ENCODE results near the gene ZNF333. TPM values are rescaled to one million over a fixed set of nuclear protein-coding genes. Genes with fewer than 3 reads are reported as not detected.

The ZNF333 gene
- total RNA-seq, 2 experiments from 2014 or later = 15.5 to 17.6 TPM

DNA sequence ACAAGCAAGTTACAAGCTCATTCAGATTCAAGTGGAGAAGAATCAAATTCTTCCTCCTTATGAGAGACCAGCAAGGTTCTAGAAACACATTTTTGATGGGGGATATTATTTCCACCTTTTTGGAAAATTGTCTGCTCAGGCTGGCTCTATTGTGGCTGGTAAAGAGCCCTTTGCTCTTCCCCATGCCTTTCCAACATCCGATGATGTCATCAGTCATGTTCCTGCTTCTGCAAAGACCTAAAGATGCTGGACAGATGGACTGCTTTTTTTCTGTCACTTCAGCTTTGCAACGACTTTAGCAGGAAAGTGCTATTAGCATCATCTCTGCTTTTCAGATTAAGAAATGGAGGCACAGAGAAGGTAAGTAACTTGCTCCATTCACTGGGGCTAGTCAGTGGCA lies 19.4 kb upstream of the ZNF333 start:
- peaks cover 0 to 6% of the 10 kb centered on the region in 2 experiments for H3K9me3 ChIP-seq (ENCODE audit: control insufficient read depth in 1 of 2, insufficient read depth in 1 of 2, low read length in 2 of 2)
- H3K4me3 Mint-ChIP-seq = no peak overlapping the region
- TF ChIP-seq, protein P1, sequence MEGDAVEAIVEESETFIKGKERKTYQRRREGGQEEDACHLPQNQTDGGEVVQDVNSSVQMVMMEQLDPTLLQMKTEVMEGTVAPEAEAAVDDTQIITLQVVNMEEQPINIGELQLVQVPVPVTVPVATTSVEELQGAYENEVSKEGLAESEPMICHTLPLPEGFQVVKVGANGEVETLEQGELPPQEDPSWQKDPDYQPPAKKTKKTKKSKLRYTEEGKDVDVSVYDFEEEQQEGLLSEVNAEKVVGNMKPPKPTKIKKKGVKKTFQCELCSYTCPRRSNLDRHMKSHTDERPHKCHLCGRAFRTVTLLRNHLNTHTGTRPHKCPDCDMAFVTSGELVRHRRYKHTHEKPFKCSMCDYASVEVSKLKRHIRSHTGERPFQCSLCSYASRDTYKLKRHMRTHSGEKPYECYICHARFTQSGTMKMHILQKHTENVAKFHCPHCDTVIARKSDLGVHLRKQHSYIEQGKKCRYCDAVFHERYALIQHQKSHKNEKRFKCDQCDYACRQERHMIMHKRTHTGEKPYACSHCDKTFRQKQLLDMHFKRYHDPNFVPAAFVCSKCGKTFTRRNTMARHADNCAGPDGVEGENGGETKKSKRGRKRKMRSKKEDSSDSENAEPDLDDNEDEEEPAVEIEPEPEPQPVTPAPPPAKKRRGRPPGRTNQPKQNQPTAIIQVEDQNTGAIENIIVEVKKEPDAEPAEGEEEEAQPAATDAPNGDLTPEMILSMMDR (IDR thresholded peaks at IDR 0.05) = no peak
- H3K27me3 ChIP-seq (ENCODE audit: control insufficient read depth in 1 of 2, insufficient read depth in 2 of 2, low read length in 2 of 2) = peaks cover 0 to 10% of the 10 kb centered on the region in 2 experiments
- no peaks in the 10 kb centered on the region for H3K36me3 Mint-ChIP-seq (ENCODE audit: low read depth)
- peaks cover 19% of the 10 kb centered on the region for H3K4me1 ChIP-seq (ENCODE audit: insufficient read depth, low read length)
- no peak overlapping the region for H3K27ac Mint-ChIP-seq
- no peak overlapping the region for H3K27ac ChIP-seq (ENCODE audit: low read depth in 1 of 2, low read length in 2 of 2)
- DNase-seq (no peak), ATAC-seq (ENCODE audit: poor library complexity) (no peak)
- no peaks in the 10 kb centered on the region for H3K36me3 ChIP-seq (ENCODE audit: insufficient read depth, low read length)
- peaks cover 6% of the 10 kb centered on the region for H3K4me1 Mint-ChIP-seq (ENCODE audit: low read depth)
- H3K27me3 Mint-ChIP-seq = peaks cover 38% of the 10 kb centered on the region
- no peak overlapping the region for H3K4me3 ChIP-seq (ENCODE audit: low read length)
- ChIA-PET POLR2A (no interaction called here), CTCF (no interaction called here)
- no peaks in the 10 kb centered on the region for H3K9me3 Mint-ChIP-seq
- intact Hi-C loops (cut with DNase I, micrococcal nuclease) = no loop called here

DNA sequence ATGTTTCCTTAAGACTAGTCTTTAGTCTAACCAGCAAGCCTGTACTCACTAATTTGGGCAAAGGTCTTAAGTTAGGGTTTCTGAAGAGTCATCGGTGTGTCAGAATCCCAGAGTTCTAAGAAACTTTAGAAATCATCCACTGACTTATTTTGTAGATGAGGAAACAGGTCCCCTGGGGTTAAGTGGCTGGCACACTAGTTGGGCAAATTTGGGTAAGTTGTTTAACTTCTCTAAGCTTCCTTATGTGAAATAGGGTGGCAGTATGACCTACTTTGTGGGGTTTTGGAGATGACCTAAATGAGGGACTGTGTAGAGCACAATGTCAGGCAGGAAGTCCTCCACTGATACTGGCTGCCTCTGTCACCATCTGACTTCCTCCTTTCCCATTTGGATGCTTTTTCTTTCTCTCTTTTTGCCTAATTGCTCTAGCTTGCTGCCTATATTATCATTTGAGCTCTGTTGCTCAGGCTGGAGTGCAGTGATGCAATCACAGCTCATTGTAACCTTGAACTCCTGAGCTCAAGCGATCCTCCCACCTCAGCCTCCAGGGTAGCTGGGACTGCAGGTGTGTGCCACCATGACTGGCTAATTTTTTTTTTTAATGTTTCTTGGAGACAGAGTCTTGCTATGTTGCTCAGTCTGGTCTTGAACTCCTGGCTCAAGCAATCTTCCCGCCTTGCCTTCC lies 17.5 kb upstream of the ZNF333 start:
- ATAC-seq (ENCODE audit: poor library complexity) (peak; percentile 83), DNase-seq (peak in 4 of 14 experiments; percentile 4 to 72 (median 61))
- peak overlapping the region in 1 of 2 donors; percentile 49 for H3K27ac ChIP-seq (ENCODE audit: low read depth in 1 of 2, low read length in 2 of 2)
- TF ChIP-seq, protein P1 (IDR thresholded peaks at IDR 0.05) = no peak
- no peaks in the 10 kb centered on the region for H3K36me3 ChIP-seq (ENCODE audit: insufficient read depth, low read length)
- Mint-ChIP-seq H3K9me3 (no peaks in the 10 kb centered on the region), H3K4me3 (no peak overlapping the region), H3K27me3 (peaks cover 32% of the 10 kb centered on the region), H3K27ac (peak overlapping the region; percentile 52), H3K4me1 (ENCODE audit: low read depth) (peaks cover 6% of the 10 kb centered on the region), H3K36me3 (ENCODE audit: low read depth) (no peaks in the 10 kb centered on the region)
- no peak overlapping the region for H3K4me3 ChIP-seq (ENCODE audit: low read length)
- ChIA-PET CTCF (interaction anchor here (0.6 kb wide), 1 partner anchor 13 kb away, joined by 4 read pairs; no protein-coding TSS in a partner anchor), POLR2A (interaction anchor here (1.2 kb wide), 1 partner anchor 11 kb away, joined by 3 read pairs; no protein-coding TSS in a partner anchor)
- peaks cover 21% of the 10 kb centered on the region for H3K4me1 ChIP-seq (ENCODE audit: insufficient read depth, low read length)
- intact Hi-C loops (cut with DNase I, micrococcal nuclease) = no loop called here
- H3K9me3 ChIP-seq (ENCODE audit: control insufficient read depth in 1 of 2, insufficient read depth in 1 of 2, low read length in 2 of 2) = peaks cover 0 to 6% of the 10 kb centered on the region in 2 experiments
- peaks cover 0 to 12% of the 10 kb centered on the region in 2 experiments for H3K27me3 ChIP-seq (ENCODE audit: control insufficient read depth in 1 of 2, insufficient read depth in 2 of 2, low read length in 2 of 2)

DNA sequence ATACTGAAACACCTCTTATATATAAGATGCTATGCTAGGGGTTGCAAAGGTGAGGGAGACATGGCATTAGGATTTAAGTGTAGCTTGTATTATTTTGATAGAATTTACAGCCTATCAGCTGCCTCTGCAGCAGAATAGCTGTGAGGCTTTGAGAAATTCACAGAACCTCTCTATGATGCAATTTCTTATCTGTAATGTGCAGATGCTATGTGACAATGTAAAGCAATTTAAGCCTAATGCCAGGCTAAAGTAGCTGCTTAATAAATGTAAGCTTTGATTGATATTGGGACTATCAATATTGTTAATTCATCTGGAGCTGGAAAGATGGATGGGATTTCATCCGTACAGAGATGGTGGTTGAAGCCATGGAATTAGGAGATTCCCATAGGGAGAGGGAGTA lies 16.8 kb upstream of the ZNF333 start:
- Histone ChIP-seq H3K36me3 (ENCODE audit: insufficient read depth, low read length) (no peaks in the 10 kb centered on the region), H3K27me3 (ENCODE audit: control insufficient read depth in 1 of 2, insufficient read depth in 2 of 2, low read length in 2 of 2) (peaks cover 0 to 12% of the 10 kb centered on the region in 2 experiments), H3K27ac (ENCODE audit: low read depth in 1 of 2, low read length in 2 of 2) (no peak overlapping the region), H3K4me3 (ENCODE audit: low read length) (no peak overlapping the region), H3K9me3 (ENCODE audit: control insufficient read depth in 1 of 2, insufficient read depth in 1 of 2, low read length in 2 of 2) (peaks cover 0 to 6% of the 10 kb centered on the region in 2 experiments), H3K4me1 (ENCODE audit: insufficient read depth, low read length) (peaks cover 17% of the 10 kb centered on the region)
- H3K9me3 Mint-ChIP-seq = no peaks in the 10 kb centered on the region
- H3K27ac Mint-ChIP-seq = no peak overlapping the region
- DNase-seq (no peak), ATAC-seq (ENCODE audit: poor library complexity) (no peak)
- H3K27me3 Mint-ChIP-seq = peaks cover 31% of the 10 kb centered on the region
- POLR2A ChIA-PET = interaction anchor here (1.2 kb wide), 1 partner anchor 11 kb away, joined by 3 read pairs; no protein-coding TSS in a partner anchor
- H3K4me3 Mint-ChIP-seq = no peak overlapping the region
- peaks cover 3% of the 10 kb centered on the region for H3K4me1 Mint-ChIP-seq (ENCODE audit: low read depth)
- intact Hi-C loops (cut with DNase I, micrococcal nuclease) = no loop called here
- TF ChIP-seq, protein P1 (IDR thresholded peaks at IDR 0.05) = no peak
- H3K36me3 Mint-ChIP-seq (ENCODE audit: low read depth) = no peaks in the 10 kb centered on the region
- CTCF ChIA-PET = no interaction called here

Data from CD4-positive, alpha-beta T cell (primary cell).